HCT116 (cell line): ENCODE data around the gene RAD23A. TPM values are rescaled to one million over a fixed set of nuclear protein-coding genes. Genes with fewer than 3 reads are reported as not detected.

ENCODE experiments used
- ATAC-seq: fragments of 200-7000 bp; cut with Tn5 transposase; 2 replicates; pipeline ENCODE4 v1.9.1; 2020; ENCODE audit warnings: mild to moderate bottlenecking, moderate library complexity
- BruUV-seq: library from RNA; stranded (reverse); fragments of 400-500 nt; replicated peaks from 2 replicates; lab custom pipeline; 2021; lab: Mats Ljungman, UMichigan
- CTCF ChIA-PET: fragments of 300-600 bp; sonication (Branson Sonifier 250); formaldehyde crosslinking; loops from one replicate; lab custom pipeline; 2021; ENCODE audit warnings: antibody characterized with exemption; lab: Charles Lee
- POLR2A ChIA-PET: fragments of 300-600, 350-600 bp; sonication (Branson Sonifier 250); formaldehyde crosslinking; loops from one replicate; lab custom pipeline; 2021; ENCODE audit warnings: antibody characterized with exemption; lab: Charles Lee
- RAD21 ChIA-PET, 2 experiments: fragments of 300-600 bp; sonication (Branson Sonifier 250); formaldehyde crosslinking; loops; one replicate each; lab custom pipeline; 2023; ENCODE audit warnings: low total read pairs in 2 of 2; ENCODE audit not compliant: uncharacterized antibody in 2 of 2, unreplicated experiment in 2 of 2, low non-redundant PET in 1 of 2; lab: Charles Lee
- DNase-seq: peaks from one replicate; pipeline ENCODE4 v3.0.0-alpha.2; 2010; ENCODE audit warnings: low read depth, low spot score
- H2AFZ ChIP-seq: fragments of 200-600 bp; shearing (Covaris generic), sonication (generic); 2 replicates; pipeline ENCODE4 v1.6.1; 2017; ENCODE audit warnings: low read depth, mixed run types, mixed read lengths, antibody characterized with exemption, low read length; ENCODE audit not compliant: poor library complexity, severe bottlenecking
- H3K27ac ChIP-seq: 2 replicates; pipeline ENCODE4 v1.5.1; 2012; ENCODE audit warnings: low read depth, low read length
- H3K27me3 ChIP-seq: fragments of 200-600 bp; sonication (generic); 2 replicates; pipeline ENCODE4 v1.6.1; 2016; ENCODE audit warnings: mixed run types, low read length, mixed read lengths; ENCODE audit not compliant: insufficient read depth
- H3K36me3 ChIP-seq, 2 experiments: fragments of 200-500 bp in 1 of 2; fragments of 200-600 bp in 1 of 2; sonication (Bioruptor generic) in 1 of 2; sonication (generic) in 1 of 2; 2 replicates each; pipeline versions ENCODE4 v1.5.1 to v1.6.1; 2014 to 2016; ENCODE audit warnings: low read length in 2 of 2, inconsistent platforms in 1 of 2, mixed read lengths in 1 of 2, mixed run types in 1 of 2; ENCODE audit not compliant: insufficient read depth in 2 of 2, control insufficient read depth in 1 of 2
- H3K4me1 ChIP-seq, 2 experiments: fragments of 200-600 bp in 1 of 2; sonication (generic) in 1 of 2; 2 replicates each; pipeline versions ENCODE4 v1.5.1 to v1.6.1; 2012 to 2017; ENCODE audit warnings: low read length in 2 of 2, inconsistent platforms in 1 of 2, mild to moderate bottlenecking in 1 of 2, mixed read lengths in 1 of 2, mixed run types in 1 of 2, moderate library complexity in 1 of 2; ENCODE audit not compliant: insufficient read depth in 2 of 2, control insufficient read depth in 1 of 2
- H3K4me2 ChIP-seq: fragments of 200-600 bp; sonication (generic); 2 replicates; pipeline ENCODE4 v1.6.1; 2017; ENCODE audit warnings: mixed run types, low read length, mixed read lengths
- H3K4me3 ChIP-seq, 2 experiments: fragments of 200-600 bp in 1 of 2; sonication (generic) in 1 of 2; replicated peaks in 1 of 2; 2 replicates each; pipeline ENCODE4 v1.5.1; 2011 to 2016; ENCODE audit warnings: low read length in 2 of 2, control low read depth in 1 of 2, low read depth in 1 of 2, mild to moderate bottlenecking in 1 of 2, mixed read lengths in 1 of 2, mixed run types in 1 of 2
- H3K79me2 ChIP-seq: fragments of 200-600 bp; sonication (generic); 2 replicates; pipeline ENCODE4 v1.6.1; 2017; ENCODE audit warnings: mild to moderate bottlenecking, mixed run types, low read length, moderate library complexity, mixed read lengths; ENCODE audit not compliant: insufficient read depth
- H3K9ac ChIP-seq: fragments of 200-600 bp; sonication (generic); 2 replicates; pipeline ENCODE4 v1.6.1; 2016; ENCODE audit warnings: low read length, mixed read lengths
- H3K9me2 ChIP-seq: fragments of 200-600 bp; sonication (generic), shearing (Covaris generic); 2 replicates; pipeline ENCODE4 v1.6.1; 2017; ENCODE audit warnings: mixed run types, mild to moderate bottlenecking, moderate library complexity; ENCODE audit not compliant: insufficient read depth
- H3K9me3 ChIP-seq, 2 experiments: fragments of 200-500 bp in 1 of 2; fragments of 200-600 bp in 1 of 2; sonication (Bioruptor generic) in 1 of 2; sonication (generic) in 1 of 2; 2 replicates each; pipeline ENCODE4 v1.6.1; 2014 to 2017; ENCODE audit warnings: low read length in 2 of 2, mixed read lengths in 2 of 2, inconsistent platforms in 1 of 2, low read depth in 1 of 2, mild to moderate bottlenecking in 1 of 2, mixed run types in 1 of 2, moderate library complexity in 1 of 2; ENCODE audit not compliant: control insufficient read depth in 1 of 2, insufficient read depth in 1 of 2
- H4K20me1 ChIP-seq: fragments of 200-600 bp; sonication (generic), shearing (Covaris generic); 2 replicates; pipeline ENCODE4 v1.6.1; 2017; ENCODE audit warnings: mixed run types, mild to moderate bottlenecking, moderate library complexity; ENCODE audit not compliant: insufficient read depth
- CEBPB ChIP-seq: IDR thresholded peaks from 2 replicates; pipeline ENCODE4 v1.6.1; 2012; ENCODE audit warnings: low read depth
- CTCF ChIP-seq, 3 experiments: fragments of 200-600 bp in 1 of 3; sonication (generic) in 1 of 3; IDR thresholded peaks in 2 of 3; conservative IDR thresholded peaks in 1 of 3; 2 replicates each; pipeline ENCODE4 v1.5.1; 2012 to 2017; ENCODE audit warnings: low read depth in 2 of 3, low read length in 2 of 3, antibody characterized with exemption in 1 of 3, borderline replicate concordance in 1 of 3, control low read depth in 1 of 3, mild to moderate bottlenecking in 1 of 3, mixed read lengths in 1 of 3, mixed run types in 1 of 3, moderate library complexity in 1 of 3; ENCODE audit not compliant: insufficient read depth in 1 of 3
- ELF1 ChIP-seq: IDR thresholded peaks from 2 replicates; pipeline ENCODE4 v1.6.1; 2012; ENCODE audit warnings: low read depth, borderline replicate concordance
- EZH2phosphoT487 ChIP-seq: fragments of 200-600 bp; IDR thresholded peaks from 2 replicates; pipeline ENCODE4 v1.6.1; 2018; ENCODE audit warnings: antibody characterized with exemption, borderline replicate concordance
- JUND ChIP-seq: IDR thresholded peaks from 2 replicates; pipeline ENCODE4 v1.6.1; 2012
- POLR2AphosphoS5 ChIP-seq: IDR thresholded peaks from 2 replicates; pipeline ENCODE4 v1.6.1; 2011; ENCODE audit warnings: mild to moderate bottlenecking, low read depth, low read length, moderate library complexity
- RAD21 ChIP-seq: IDR thresholded peaks from 2 replicates; pipeline ENCODE4 v1.6.1; 2012; ENCODE audit warnings: low read depth, mild to moderate bottlenecking
- SIN3A ChIP-seq: IDR thresholded peaks from 2 replicates; pipeline ENCODE4 v1.6.1; 2012; ENCODE audit warnings: low read depth
- ZBTB33 ChIP-seq: IDR thresholded peaks from 2 replicates; pipeline ENCODE4 v1.6.1; 2011; ENCODE audit warnings: mild to moderate bottlenecking, low read length, moderate library complexity; ENCODE audit not compliant: insufficient replicate concordance; ENCODE audit errors: extremely low read depth
- ZFX ChIP-seq: fragments of 450-650 bp; IDR thresholded peaks from 2 replicates; pipeline ENCODE4 v1.6.1; 2017
- intact Hi-C: fragments of 100-400 bp; cut with micrococcal nuclease; formaldehyde crosslinking; loops from 2 replicates; pipeline ENCODE4 v1.10.0; 2022
- total RNA-seq: library from RNA; stranded (reverse); gene quantifications from one replicate; pipeline ENCODE4 v1.2.1, GENCODE V29; 2021; ENCODE audit not compliant: unreplicated experiment

Gene RAD23A
- total RNA-seq, 1 experiment from 2014 or later: 163 TPM

- no peak overlapping the region for H3K4me3 ChIP-seq
- H4K20me1 ChIP-seq: no peaks in the 10 kb centered on the region
- no peak overlapping the region for H3K27ac ChIP-seq
- peak overlapping the region; percentile 66 for H2AFZ ChIP-seq
- peak overlapping the region; percentile 21; the same call in 1 of the 2 replicates for H3K9ac ChIP-seq
- H3K79me2 ChIP-seq: no peaks in the 10 kb centered on the region
- intact Hi-C loops: loop anchor here (1.0 kb wide), 3 partner anchors 51 to 111 kb away; no protein-coding TSS in a partner anchor
- DNase-seq (no peak), ATAC-seq (peak; percentile 5)
- H3K9me2 ChIP-seq: no peaks in the 10 kb centered on the region
- no peaks in the 10 kb centered on the region for H3K36me3 ChIP-seq
- CTCF ChIA-PET: interaction anchor here (1.0 to 2.2 kb wide), 4 partner anchors 75 to 111 kb away, joined by 3 to 27 read pairs (median 4); no protein-coding TSS in a partner anchor
- no TSS peak for BruUV-seq
- H3K9me3 ChIP-seq: no peaks in the 10 kb centered on the region
- POLR2A ChIA-PET: interaction anchor here (1.0 kb wide), 1 partner anchor 111 kb away, joined by 3 read pairs; no protein-coding TSS in a partner anchor
- RAD21 ChIA-PET: interaction anchor here (1.0 to 1.6 kb wide), 2 partner anchors 78 to 111 kb away, joined by 3 to 5 read pairs; no protein-coding TSS in a partner anchor
- peaks cover 21 to 29% of the 10 kb centered on the region in 2 experiments; a peak in 3 of 4 replicates for H3K4me1 ChIP-seq
- TF ChIP-seq ZBTB33: no peak
- TF ChIP-seq CEBPB: no peak
- TF ChIP-seq EZH2phosphoT487: no peak
- no peak for TF ChIP-seq POLR2AphosphoS5
- no peak for TF ChIP-seq ZFX
- no peak for TF ChIP-seq JUND
- no peak for TF ChIP-seq SIN3A
- no peak for TF ChIP-seq RAD21
- TF ChIP-seq ELF1: no peak
- TF ChIP-seq CTCF (IDR thresholded peaks at IDR 0.05 in 2 of 3, conservative IDR thresholded peaks at IDR 0.05 in 1 of 3; ENCODE audit: borderline replicate concordance in 1 of 3, insufficient read depth in 1 of 3, low read depth in 2 of 3, low read length in 2 of 3): no peak
- TF ChIP-seq, all 23 proteins: peak for 0
- no peaks in the 10 kb centered on the region for H3K27me3 ChIP-seq
- H3K4me2 ChIP-seq: peak overlapping the region; percentile 55
Measured at GRCh38 chr19:12983091-12983490, 37.4 kb downstream of the RAD23A start.
